Mammary epithelial cell (primary cell): ENCODE data around the gene EIF6.

Experiments
- CTCF ChIP-seq, 2 donors: IDR thresholded peaks in 1 of 2; conservative IDR thresholded peaks in 1 of 2; 2 replicates each; pipeline ENCODE4 v1.5.1; 2011 to 2012; ENCODE audit warnings: inconsistent platforms in 2 of 2, low read length in 2 of 2, mild to moderate bottlenecking in 2 of 2, control low read depth in 1 of 2, low read depth in 1 of 2; ENCODE audit not compliant: insufficient read depth in 1 of 2; ENCODE audit errors: extremely low read depth in 1 of 2
- EZH2 ChIP-seq: IDR thresholded peaks from 2 replicates; pipeline ENCODE4 v1.6.1; 2012; ENCODE audit warnings: low read length, inconsistent platforms, borderline replicate concordance

- TF ChIP-seq EZH2 (no peak), CTCF (conservative IDR thresholded peaks at IDR 0.05 in 1 of 2, IDR thresholded peaks at IDR 0.05 in 1 of 2; ENCODE audit: extremely low read depth in 1 of 2, insufficient read depth in 1 of 2, low read depth in 1 of 2, low read length in 2 of 2) (no peak)
These were observed 27.2 kb upstream of the EIF6 start for GRCh38 chr20:35311822-35312221.
